Femur (tissue), 1 donor: Measurements from ENCODE around the gene GPR151.

ENCODE experiments used
- DNase-seq: peaks from one replicate; pipeline ENCODE4 v3.0.0-alpha.2; 2017

GPR151 gene

GRCh38 chr5:146519554-146519953, 3.6 kb upstream of the GPR151 start:
- DNase-seq, result no peak

GRCh38 chr5:146515473-146516150, 378 bp downstream of the GPR151 start:
- no peak for DNase-seq

- DNase-seq, result no peak
Measured at GRCh38 chr5:146514575-146514974, 1.4 kb downstream of the GPR151 start.

- DNase-seq, result no peak
Measured at GRCh38 chr5:146513462-146513861, 2.5 kb downstream of the GPR151 start.

- DNase-seq, result no peak
Measured at GRCh38 chr5:146510559-146511125, 5.3 kb downstream of the GPR151 start.

GRCh38 chr5:146507428-146507827, 8.6 kb downstream of the GPR151 start:
- DNase-seq, result no peak

- DNase-seq, result no peak
Measured at GRCh38 chr5:146499680-146500079, 16.3 kb downstream of the GPR151 start.

- no peak for DNase-seq
Measured at GRCh38 chr5:146494656-146495055, 21.3 kb downstream of the GPR151 start.

GRCh38 chr5:146490089-146490843, 25.7 kb downstream of the GPR151 start:
- DNase-seq, result no peak

GRCh38 chr5:146484714-146485391, 31.1 kb downstream of the GPR151 start:
- no peak for DNase-seq

- no peak for DNase-seq
Measured at GRCh38 chr5:146482775-146483174, 33.2 kb downstream of the GPR151 start.

GRCh38 chr5:146475906-146476305, 40.1 kb downstream of the GPR151 start:
- DNase-seq, result no peak

GRCh38 chr5:146475190-146475780, 40.7 kb downstream of the GPR151 start:
- DNase-seq, result no peak

- no peak for DNase-seq
Measured at GRCh38 chr5:146474065-146474464, 41.9 kb downstream of the GPR151 start.

GRCh38 chr5:146467760-146468159, 48.2 kb downstream of the GPR151 start:
- no peak for DNase-seq

- DNase-seq, result no peak
Measured at GRCh38 chr5:146466521-146467349, 49.3 kb downstream of the GPR151 start.

GRCh38 chr5:146463446-146463845, 52.5 kb downstream of the GPR151 start:
- DNase-seq, result no peak
